ENCODE measurements around the gene LY86.

The LY86 gene

DNA sequence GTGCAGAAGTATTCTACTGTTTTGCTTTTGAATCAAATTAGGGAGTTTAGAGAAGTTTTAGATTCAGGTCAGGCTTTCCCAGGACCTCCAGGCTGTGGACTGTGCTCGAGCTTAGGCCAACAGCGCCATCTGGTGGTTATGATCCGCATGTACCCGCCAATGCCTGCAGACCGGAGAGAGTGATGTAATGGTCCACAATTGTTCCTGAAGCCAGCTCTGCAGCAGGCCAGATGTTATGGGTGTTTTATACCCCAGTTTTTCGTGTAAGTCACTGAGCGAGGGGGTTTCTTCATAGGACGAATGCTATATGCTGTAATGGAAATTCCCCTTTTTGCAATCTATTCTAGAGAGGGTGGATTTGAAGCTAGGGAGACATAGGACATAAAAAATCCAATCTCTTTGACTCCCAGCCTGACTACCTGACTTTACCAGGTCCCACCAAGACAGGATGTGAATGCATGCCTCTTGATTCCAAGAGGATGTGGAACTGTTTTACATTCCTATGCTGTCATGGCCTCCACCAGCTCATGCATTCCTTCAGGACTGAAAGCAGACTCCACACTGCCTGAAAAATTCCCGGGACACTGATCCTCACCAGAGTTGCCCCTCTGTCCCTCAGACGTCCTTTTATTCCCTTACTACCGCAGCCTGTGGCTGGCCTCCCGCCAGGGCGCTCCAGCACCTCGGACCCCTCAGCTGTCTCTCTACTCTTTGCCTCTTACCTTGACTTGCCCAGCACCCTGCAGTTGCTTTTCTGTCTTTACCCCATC lies 41.2 kb upstream of the LY86 start:
- DNase-seq = peak; percentile 88 to 93 (median 91)
- POLR2A ChIA-PET = no interaction called here
- Histone ChIP-seq H3K27ac (ENCODE audit: insufficient read depth in 1 of 2, low read depth in 1 of 2, low read length in 2 of 2, poor library complexity in 1 of 2, severe bottlenecking in 2 of 2) (no peak overlapping the region), H3K36me3 (ENCODE audit: control insufficient read depth in 4 of 4, insufficient read depth in 4 of 4, low read length in 3 of 4) (no peaks in the 10 kb centered on the region), H3K4me1 (ENCODE audit: control extremely low read depth in 1 of 4, control insufficient read depth in 4 of 4, insufficient read depth in 4 of 4, low read length in 3 of 4) (peaks cover 0 to 19% (median 15%) of the 10 kb centered on the region in 4 experiments), H3K27me3 (replicated peaks in 2 of 5; ENCODE audit: control insufficient read depth in 4 of 5, insufficient read depth in 5 of 5, low read length in 4 of 5) (peaks cover 0 to 30% (median 8%) of the 10 kb centered on the region in 5 experiments), H3K9me3 (ENCODE audit: control extremely low read depth in 1 of 5, control insufficient read depth in 4 of 5, insufficient read depth in 2 of 5, low read depth in 1 of 5, low read length in 4 of 5) (peaks cover 0 to 6% (median 2%) of the 10 kb centered on the region in 5 experiments), H3K4me3 (ENCODE audit: control insufficient read depth in 1 of 7, extremely low read depth in 1 of 7, insufficient read depth in 4 of 7, low read depth in 2 of 7, low read length in 6 of 7) (peak overlapping the region in 6 of 7 experiments; percentile 23 to 76 (median 44))
- CTCF ChIA-PET = interaction anchor here (0.7 to 3.1 kb wide), 18 partner anchors 8 to 1403 kb away, joined by 3 to 48 read pairs (median 4); partner anchors contain the start of gene NRN1
- WGBS (ENCODE audit: insufficient coverage) = 41% methylated on average over 12 of the region's 14 CpGs

DNA sequence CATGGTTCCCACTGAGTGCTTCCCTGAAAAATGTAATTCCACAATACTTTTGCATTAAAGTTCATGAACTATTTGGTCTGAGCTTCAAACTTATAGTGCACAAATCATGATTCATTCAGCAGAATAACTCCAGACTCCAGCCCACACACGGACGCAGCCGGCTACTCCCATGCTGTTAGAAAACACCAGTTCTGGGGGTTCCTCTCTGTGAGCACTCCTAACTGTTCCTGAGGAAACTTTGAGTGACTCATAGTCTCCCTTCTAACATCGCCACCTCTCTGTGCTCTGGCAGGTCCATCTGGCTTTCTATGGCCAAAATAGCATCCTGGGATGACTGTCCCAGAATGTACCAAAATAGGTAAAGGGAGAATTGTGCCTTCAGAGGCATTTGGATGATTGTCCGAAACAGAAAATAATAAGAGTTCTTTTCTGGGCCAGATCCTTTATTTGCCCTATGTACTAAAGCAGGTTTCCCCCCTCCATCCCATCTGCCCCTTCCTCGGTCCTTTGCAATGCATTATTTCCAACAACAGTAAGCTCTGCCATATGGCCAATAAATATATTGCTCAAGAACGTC lies 32.3 kb upstream of the LY86 start:
- ChIA-PET CTCF (interaction anchor here (0.6 to 3.8 kb wide), 18 partner anchors 9 to 1085 kb away, joined by 3 to 24 read pairs (median 3); no protein-coding TSS in a partner anchor), POLR2A (no interaction called here)
- DNase-seq = no peak
- WGBS (ENCODE audit: insufficient coverage) = 86% methylated on average over 5 of the region's 7 CpGs
- no peaks in the 10 kb centered on the region for H3K9me3 ChIP-seq (ENCODE audit: control extremely low read depth in 1 of 5, control insufficient read depth in 4 of 5, insufficient read depth in 2 of 5, low read depth in 1 of 5, low read length in 4 of 5)
- H3K4me3 ChIP-seq (ENCODE audit: control insufficient read depth in 1 of 7, extremely low read depth in 1 of 7, insufficient read depth in 4 of 7, low read depth in 2 of 7, low read length in 6 of 7) = no peak overlapping the region
- H3K27me3 ChIP-seq (replicated peaks in 2 of 5; ENCODE audit: control insufficient read depth in 4 of 5, insufficient read depth in 5 of 5, low read length in 4 of 5) = no peaks in the 10 kb centered on the region
- peaks cover 0 to 27% (median 8%) of the 10 kb centered on the region in 4 experiments for H3K4me1 ChIP-seq (ENCODE audit: control extremely low read depth in 1 of 4, control insufficient read depth in 4 of 4, insufficient read depth in 4 of 4, low read length in 3 of 4)
- no peaks in the 10 kb centered on the region for H3K36me3 ChIP-seq (ENCODE audit: control insufficient read depth in 4 of 4, insufficient read depth in 4 of 4, low read length in 3 of 4)
- no peak overlapping the region for H3K27ac ChIP-seq (ENCODE audit: insufficient read depth in 1 of 2, low read depth in 1 of 2, low read length in 2 of 2, poor library complexity in 1 of 2, severe bottlenecking in 2 of 2)

DNA sequence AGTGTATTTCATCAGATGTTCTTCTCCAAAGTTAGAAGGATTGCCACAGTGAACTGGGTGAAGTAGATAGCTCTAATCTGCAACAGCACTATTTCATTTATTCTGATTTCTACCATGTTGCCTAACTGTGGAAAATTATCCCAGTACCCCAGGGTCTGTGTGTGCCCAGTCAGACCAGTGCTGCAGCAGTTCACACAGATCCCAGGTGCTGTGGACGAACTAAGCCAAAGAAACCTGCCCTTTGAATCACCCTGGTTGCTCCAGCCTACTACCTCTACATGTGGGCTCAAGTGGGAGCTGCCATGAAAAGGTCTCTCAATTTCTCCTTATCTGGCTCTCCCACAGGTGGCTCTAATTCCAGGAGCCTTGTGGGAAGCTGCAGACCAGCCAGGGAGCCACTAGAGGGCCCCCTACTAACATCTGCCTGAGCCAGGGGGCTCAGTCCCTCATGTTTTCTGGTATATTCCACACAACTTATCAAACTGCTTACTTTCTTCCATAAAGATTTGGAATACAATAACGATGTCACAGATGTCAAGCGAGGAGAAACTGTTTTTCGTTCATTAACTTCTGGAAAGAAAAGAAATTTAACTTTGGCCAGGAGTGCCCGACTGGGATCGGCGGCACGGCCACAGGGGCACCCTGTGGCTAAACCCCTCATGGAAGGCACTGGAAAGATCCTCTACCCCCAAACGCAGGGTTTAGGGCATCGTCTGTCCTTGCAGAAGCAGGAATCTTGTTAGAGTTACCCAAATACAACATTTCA lies 31.6 kb upstream of the LY86 start:
- peak; percentile 62 to 67 (median 64) for DNase-seq
- CTCF ChIA-PET = interaction anchor here (0.6 to 3.8 kb wide), 20 partner anchors 9 to 1086 kb away, joined by 3 to 24 read pairs (median 3); no protein-coding TSS in a partner anchor
- Histone ChIP-seq H3K36me3 (ENCODE audit: control insufficient read depth in 4 of 4, insufficient read depth in 4 of 4, low read length in 3 of 4) (no peaks in the 10 kb centered on the region), H3K9me3 (ENCODE audit: control extremely low read depth in 1 of 5, control insufficient read depth in 4 of 5, insufficient read depth in 2 of 5, low read depth in 1 of 5, low read length in 4 of 5) (no peaks in the 10 kb centered on the region), H3K27ac (ENCODE audit: insufficient read depth in 1 of 2, low read depth in 1 of 2, low read length in 2 of 2, poor library complexity in 1 of 2, severe bottlenecking in 2 of 2) (no peak overlapping the region), H3K4me3 (ENCODE audit: control insufficient read depth in 1 of 7, extremely low read depth in 1 of 7, insufficient read depth in 4 of 7, low read depth in 2 of 7, low read length in 6 of 7) (no peak overlapping the region), H3K27me3 (replicated peaks in 2 of 5; ENCODE audit: control insufficient read depth in 4 of 5, insufficient read depth in 5 of 5, low read length in 4 of 5) (no peaks in the 10 kb centered on the region), H3K4me1 (ENCODE audit: control extremely low read depth in 1 of 4, control insufficient read depth in 4 of 4, insufficient read depth in 4 of 4, low read length in 3 of 4) (peaks cover 0 to 27% (median 8%) of the 10 kb centered on the region in 4 experiments)
- POLR2A ChIA-PET = no interaction called here
- 52% methylated on average over 6 of the region's 10 CpGs for WGBS (ENCODE audit: insufficient coverage)

DNA sequence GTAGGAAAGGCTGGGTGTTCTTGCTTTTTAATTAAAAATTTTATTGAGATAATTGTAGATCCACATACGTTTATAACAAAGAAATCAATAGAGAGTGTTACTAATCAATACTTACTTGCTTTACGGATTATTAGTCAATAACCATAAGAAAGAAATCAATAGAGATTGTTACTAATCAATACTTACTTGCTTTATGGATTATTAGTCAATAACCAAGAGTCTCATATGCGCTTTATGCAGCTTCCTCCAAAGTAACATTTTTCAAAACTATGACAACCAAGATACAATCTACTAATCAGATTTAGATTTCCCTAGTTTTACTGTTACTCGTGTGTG lies 31.0 kb upstream of the LY86 start:
- no peaks in the 10 kb centered on the region for H3K9me3 ChIP-seq (ENCODE audit: control extremely low read depth in 1 of 5, control insufficient read depth in 4 of 5, insufficient read depth in 2 of 5, low read depth in 1 of 5, low read length in 4 of 5)
- peaks cover 0 to 27% (median 8%) of the 10 kb centered on the region in 4 experiments for H3K4me1 ChIP-seq (ENCODE audit: control extremely low read depth in 1 of 4, control insufficient read depth in 4 of 4, insufficient read depth in 4 of 4, low read length in 3 of 4)
- ChIA-PET POLR2A (no interaction called here), CTCF (interaction anchor here (1.0 to 3.8 kb wide), 9 partner anchors 10 to 686 kb away, joined by 3 to 24 read pairs (median 3); no protein-coding TSS in a partner anchor)
- no peaks in the 10 kb centered on the region for H3K36me3 ChIP-seq (ENCODE audit: control insufficient read depth in 4 of 4, insufficient read depth in 4 of 4, low read length in 3 of 4)
- no CpG with 5 or more reads among the region's 4 CpGs for WGBS (ENCODE audit: insufficient coverage)
- no peak overlapping the region for H3K27ac ChIP-seq (ENCODE audit: insufficient read depth in 1 of 2, low read depth in 1 of 2, low read length in 2 of 2, poor library complexity in 1 of 2, severe bottlenecking in 2 of 2)
- H3K27me3 ChIP-seq (replicated peaks in 2 of 5; ENCODE audit: control insufficient read depth in 4 of 5, insufficient read depth in 5 of 5, low read length in 4 of 5) = no peaks in the 10 kb centered on the region
- no peak overlapping the region for H3K4me3 ChIP-seq (ENCODE audit: control insufficient read depth in 1 of 7, extremely low read depth in 1 of 7, insufficient read depth in 4 of 7, low read depth in 2 of 7, low read length in 6 of 7)
- DNase-seq = no peak

DNA sequence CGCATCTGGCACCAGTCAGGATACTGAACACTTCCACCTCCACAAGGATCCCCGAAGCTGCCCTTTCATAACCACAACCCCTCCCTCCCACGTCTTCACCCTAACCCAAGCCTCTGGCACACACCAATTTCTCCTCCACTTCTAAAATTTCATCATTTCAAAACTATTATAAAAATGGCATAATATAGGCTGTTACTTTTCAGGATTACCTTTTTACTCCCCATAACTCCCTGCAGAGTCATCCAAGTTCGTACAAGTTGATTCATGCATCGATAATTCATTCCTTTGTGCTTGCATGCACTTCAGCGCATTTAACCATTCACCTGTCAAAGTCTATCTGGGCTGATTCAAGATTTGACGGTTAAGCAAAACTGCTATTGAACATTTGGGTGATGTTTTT lies 30.6 kb upstream of the LY86 start:
- Histone ChIP-seq H3K9me3 (ENCODE audit: control extremely low read depth in 1 of 5, control insufficient read depth in 4 of 5, insufficient read depth in 2 of 5, low read depth in 1 of 5, low read length in 4 of 5) (peaks cover 0 to under 1% (median 0%) of the 10 kb centered on the region in 5 experiments), H3K27ac (ENCODE audit: insufficient read depth in 1 of 2, low read depth in 1 of 2, low read length in 2 of 2, poor library complexity in 1 of 2, severe bottlenecking in 2 of 2) (no peak overlapping the region), H3K36me3 (ENCODE audit: control insufficient read depth in 4 of 4, insufficient read depth in 4 of 4, low read length in 3 of 4) (no peaks in the 10 kb centered on the region), H3K4me1 (ENCODE audit: control extremely low read depth in 1 of 4, control insufficient read depth in 4 of 4, insufficient read depth in 4 of 4, low read length in 3 of 4) (peaks cover 0 to 27% (median 8%) of the 10 kb centered on the region in 4 experiments), H3K27me3 (replicated peaks in 2 of 5; ENCODE audit: control insufficient read depth in 4 of 5, insufficient read depth in 5 of 5, low read length in 4 of 5) (no peaks in the 10 kb centered on the region), H3K4me3 (ENCODE audit: control insufficient read depth in 1 of 7, extremely low read depth in 1 of 7, insufficient read depth in 4 of 7, low read depth in 2 of 7, low read length in 6 of 7) (no peak overlapping the region)
- ChIA-PET POLR2A (no interaction called here), CTCF (interaction anchor here (1.0 to 3.8 kb wide), 8 partner anchors 10 to 685 kb away, joined by 3 to 24 read pairs (median 3); no protein-coding TSS in a partner anchor)
- no peak for DNase-seq
- WGBS (ENCODE audit: insufficient coverage) = 74% methylated on average over 6 of the region's 7 CpGs

DNA sequence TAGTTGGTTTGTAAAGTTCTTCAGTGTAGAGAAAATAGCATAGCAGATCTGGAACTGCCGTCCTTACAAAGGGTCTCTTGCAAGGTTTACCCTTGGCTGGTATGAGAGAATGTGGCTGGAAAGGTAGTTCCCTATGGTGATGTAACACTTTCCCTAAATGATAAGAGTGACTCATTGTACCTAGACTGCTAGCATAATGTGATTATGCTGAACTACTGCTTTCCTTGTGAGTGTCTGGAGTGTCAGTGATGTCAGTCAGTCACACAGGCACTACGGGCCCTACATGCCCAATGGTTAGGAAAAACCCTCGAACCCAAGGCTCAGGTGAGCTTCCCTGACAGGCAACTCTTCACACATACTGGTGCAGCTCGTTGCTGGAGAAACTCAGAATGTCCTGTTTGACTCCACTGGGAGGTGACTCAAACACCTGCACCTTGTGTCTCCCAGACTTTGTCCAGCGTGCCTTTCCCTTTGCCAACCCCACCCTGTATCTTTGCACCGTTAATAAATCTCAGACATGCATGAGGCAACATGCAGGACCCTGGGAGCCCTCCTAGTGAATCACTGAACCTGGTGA lies 28.4 kb upstream of the LY86 start:
- DNase-seq = peak in 1 of 3 donors; percentile 33
- Histone ChIP-seq H3K36me3 (ENCODE audit: control insufficient read depth in 4 of 4, insufficient read depth in 4 of 4, low read length in 3 of 4) (no peaks in the 10 kb centered on the region), H3K4me1 (ENCODE audit: control extremely low read depth in 1 of 4, control insufficient read depth in 4 of 4, insufficient read depth in 4 of 4, low read length in 3 of 4) (peaks cover 0 to 27% (median 8%) of the 10 kb centered on the region in 4 experiments), H3K9me3 (ENCODE audit: control extremely low read depth in 1 of 5, control insufficient read depth in 4 of 5, insufficient read depth in 2 of 5, low read depth in 1 of 5, low read length in 4 of 5) (peaks cover 0 to 9% (median 0%) of the 10 kb centered on the region in 5 experiments), H3K4me3 (ENCODE audit: control insufficient read depth in 1 of 7, extremely low read depth in 1 of 7, insufficient read depth in 4 of 7, low read depth in 2 of 7, low read length in 6 of 7) (no peak overlapping the region), H3K27ac (ENCODE audit: insufficient read depth in 1 of 2, low read depth in 1 of 2, low read length in 2 of 2, poor library complexity in 1 of 2, severe bottlenecking in 2 of 2) (no peak overlapping the region), H3K27me3 (replicated peaks in 2 of 5; ENCODE audit: control insufficient read depth in 4 of 5, insufficient read depth in 5 of 5, low read length in 4 of 5) (no peaks in the 10 kb centered on the region)
- POLR2A ChIA-PET = interaction anchor here (0.6 kb wide), 1 partner anchor 937 kb away, joined by 3 read pairs; no protein-coding TSS in a partner anchor
- CTCF ChIA-PET = no interaction called here
- WGBS (ENCODE audit: insufficient coverage) = 100% methylated on average over 6 of the region's 6 CpGs

Data from common myeloid progenitor, CD34-positive (primary cell).